DLD1 (cell line): Measurements from ENCODE around the gene SCUBE3.

ENCODE experiments used
- in situ Hi-C: cut with HindIII; loops from 2 replicates; pipeline ENCODE4 v1.10.0; 2017; ENCODE audit warnings: low sequenced_read_pairs

The SCUBE3 gene

GRCh38 chr6:35297601-35298481, 84.1 kb downstream of the SCUBE3 start, which contains the start of gene DEF6:
DEF6 (plus strand) TSS chr6:35297818; CDS start chr6:35297857, 39 bp downstream.
- in situ Hi-C loops: no loop called here

GRCh38 chr6:35298625-35299140, 84.9 kb downstream of the SCUBE3 start:
- in situ Hi-C loops: no loop called here

GRCh38 chr6:35299674-35300073, 85.9 kb downstream of the SCUBE3 start:
- in situ Hi-C loops: no loop called here

GRCh38 chr6:35300848-35301247, 87.1 kb downstream of the SCUBE3 start:
- in situ Hi-C loops: no loop called here
